Epidermal melanocyte (primary cell): ENCODE results near the gene L3MBTL1.
"Not testable (repeated sequence)": the region's sequence is repeated elsewhere in the genome, so short reads cannot be mapped to it uniquely, and the experiment has no call there.

Experiments used
- DNase-seq: peaks from one replicate; pipeline ENCODE4 v3.0.0; 2011; ENCODE audit warnings: low spot score; ENCODE audit not compliant: insufficient read length

L3MBTL1 gene

DNA sequence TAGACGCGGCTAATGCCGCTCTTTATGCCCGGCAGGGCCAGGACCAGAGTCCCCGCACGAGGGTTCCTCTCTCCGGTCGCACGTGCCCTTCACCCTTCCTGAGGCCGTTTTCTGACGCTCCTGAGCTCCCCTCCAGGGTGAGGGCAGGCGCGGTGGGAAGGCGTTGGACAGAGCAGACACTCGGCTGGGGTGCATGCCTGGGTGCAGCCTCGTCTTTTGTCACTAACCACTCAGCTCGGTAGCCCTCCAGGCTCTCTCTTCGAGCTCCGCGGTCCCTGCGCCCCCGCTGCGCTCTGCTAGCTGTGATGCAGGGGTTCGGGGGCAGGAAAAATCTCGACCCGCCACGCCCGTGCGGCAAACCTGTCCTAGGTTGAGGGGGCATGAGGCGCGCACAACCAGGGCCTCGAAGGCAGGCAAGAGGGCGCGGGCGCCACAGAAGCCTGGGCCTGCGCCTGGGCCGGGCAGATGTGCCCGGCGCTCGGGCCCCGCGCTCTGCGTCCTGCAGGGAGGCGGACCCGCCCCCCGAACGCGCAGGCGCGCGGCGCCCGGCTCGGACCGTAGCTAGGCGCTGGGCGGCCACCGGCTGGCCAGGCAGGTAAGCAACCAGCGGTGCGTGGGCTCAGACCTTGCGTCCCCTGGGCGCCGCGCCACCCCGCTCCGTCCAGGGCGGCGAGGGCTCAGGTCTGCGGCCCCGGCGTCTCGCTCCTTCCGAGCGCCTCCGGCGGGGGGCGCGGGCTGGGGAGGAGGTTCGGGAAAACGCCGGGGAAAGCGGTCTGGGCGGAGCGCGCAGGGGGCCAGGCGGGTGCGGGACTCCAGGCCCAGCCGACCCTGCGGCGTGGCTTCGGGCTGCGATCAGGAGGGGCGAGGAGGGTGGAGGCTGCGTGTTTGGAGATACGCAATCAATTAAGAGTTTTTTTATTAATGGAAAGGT is at the start of gene L3MBTL1:
L3MBTL1 (plus strand) TSS at position 548 of the 931 bp plus-strand sequence. CDS start 5,807 bp downstream, outside the sequence.
- DNase-seq = peak; percentile 69

DNA sequence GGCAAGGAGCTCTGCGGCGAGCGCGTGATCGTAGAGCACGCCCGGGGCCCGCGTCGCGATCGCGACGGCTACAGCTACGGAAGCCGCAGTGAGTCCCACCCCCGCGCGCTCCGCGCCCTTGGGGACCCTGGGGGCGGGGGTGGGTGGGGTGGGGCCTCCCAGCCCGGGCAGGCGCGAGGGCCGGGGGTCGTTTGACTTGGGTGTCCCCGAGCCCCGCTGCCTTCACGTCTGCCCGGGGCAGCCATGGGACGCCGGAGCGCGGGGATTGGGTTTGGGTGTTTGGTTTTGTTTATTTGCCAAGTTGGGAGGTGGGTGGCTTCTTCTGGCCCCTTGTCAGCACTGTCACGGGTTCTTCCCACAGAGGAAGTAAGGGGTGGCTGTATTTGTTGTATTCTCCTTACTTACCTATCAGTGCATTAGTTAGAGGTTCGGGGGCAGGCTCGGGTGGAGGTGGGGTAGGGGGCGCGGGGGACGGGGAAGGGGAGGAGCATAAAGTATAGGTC is 49.0 kb upstream of the L3MBTL1 start:
- no peak for DNase-seq

DNA sequence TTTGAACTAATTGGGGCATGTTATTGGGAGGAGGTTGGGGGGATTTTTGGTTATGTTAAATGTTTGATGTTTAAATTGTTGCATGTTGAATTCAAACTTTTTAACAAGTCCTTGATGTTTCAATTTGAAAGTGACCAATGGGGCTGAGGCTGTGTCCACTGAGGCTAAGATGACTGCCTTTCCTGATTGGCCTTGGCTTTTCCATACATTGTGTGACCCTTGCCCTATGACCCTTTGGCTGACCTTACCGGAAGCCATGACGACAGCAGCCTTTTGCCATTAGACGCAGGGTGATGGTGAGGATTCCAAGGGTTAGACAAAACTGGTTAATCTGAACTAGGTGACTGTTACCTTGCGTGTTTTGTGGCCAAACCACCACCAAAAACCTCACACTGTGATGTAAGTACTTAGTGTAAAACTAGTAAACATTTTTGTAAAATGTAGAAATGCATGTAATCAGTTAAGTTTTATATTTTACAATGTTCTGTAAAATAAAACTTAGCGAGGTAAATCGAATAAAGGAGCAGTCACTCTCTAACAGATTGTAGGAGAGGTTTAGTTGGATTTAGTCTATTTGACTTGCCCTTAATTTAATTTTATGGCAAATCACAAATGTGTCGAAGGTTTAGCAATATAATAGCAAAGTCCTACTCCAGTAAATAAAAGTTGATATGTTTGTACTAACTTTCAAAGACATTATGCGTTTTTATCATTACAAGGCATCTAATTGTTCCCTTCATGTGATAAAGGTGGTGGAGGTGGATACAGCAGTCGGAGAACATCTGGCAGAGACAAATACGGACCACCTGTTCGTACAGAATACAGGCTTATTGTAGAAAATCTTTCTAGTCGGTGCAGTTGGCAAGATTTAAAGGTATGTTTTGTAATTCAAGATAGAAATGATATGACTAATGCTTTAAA is 48.2 kb upstream of the L3MBTL1 start:
- no peak for DNase-seq

DNA sequence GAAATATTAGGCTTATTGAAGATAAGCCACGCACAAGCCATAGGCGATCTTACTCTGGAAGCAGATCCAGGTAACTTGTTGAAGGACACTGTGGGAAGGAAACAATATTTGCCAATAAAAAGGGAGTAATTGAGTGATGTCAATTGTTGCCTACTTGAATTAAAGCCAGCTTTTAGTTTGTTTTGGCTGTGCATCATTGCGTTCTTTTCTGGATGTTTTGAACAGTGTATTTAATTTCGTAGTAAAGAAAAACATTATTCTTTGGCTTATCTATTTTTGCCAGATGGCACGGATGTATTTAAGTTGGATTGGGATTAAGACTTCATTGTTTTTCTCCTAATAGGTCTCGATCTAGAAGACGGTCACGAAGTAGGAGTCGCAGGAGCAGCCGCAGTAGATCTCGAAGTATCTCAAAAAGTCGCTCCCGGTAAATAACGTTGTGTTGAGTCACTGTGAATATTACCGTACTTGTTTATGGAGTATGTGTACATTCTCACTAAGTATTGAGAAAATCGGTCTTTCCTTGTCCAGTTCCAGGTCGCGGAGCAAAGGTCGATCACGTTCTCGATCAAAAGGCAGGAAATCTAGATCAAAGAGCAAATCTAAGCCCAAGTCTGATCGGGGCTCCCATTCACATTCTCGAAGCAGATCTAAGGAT is 47.2 kb upstream of the L3MBTL1 start:
- DNase-seq = no peak

DNA sequence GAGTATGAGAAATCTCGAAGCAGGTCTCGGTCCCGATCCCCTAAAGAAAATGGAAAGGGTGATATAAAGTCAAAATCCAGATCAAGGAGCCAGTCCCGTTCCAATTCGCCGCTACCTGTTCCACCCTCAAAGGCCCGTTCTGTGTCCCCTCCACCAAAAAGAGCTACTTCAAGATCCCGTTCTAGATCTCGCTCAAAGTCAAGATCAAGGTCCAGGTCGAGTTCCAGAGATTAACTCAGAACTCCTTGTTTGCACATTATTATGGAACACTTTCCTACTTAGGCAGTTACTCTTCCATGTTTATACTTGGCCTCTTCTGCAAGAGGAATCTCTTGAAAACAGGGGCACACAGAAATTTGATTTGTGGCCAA is 46.7 kb upstream of the L3MBTL1 start:
- DNase-seq = no peak

DNA sequence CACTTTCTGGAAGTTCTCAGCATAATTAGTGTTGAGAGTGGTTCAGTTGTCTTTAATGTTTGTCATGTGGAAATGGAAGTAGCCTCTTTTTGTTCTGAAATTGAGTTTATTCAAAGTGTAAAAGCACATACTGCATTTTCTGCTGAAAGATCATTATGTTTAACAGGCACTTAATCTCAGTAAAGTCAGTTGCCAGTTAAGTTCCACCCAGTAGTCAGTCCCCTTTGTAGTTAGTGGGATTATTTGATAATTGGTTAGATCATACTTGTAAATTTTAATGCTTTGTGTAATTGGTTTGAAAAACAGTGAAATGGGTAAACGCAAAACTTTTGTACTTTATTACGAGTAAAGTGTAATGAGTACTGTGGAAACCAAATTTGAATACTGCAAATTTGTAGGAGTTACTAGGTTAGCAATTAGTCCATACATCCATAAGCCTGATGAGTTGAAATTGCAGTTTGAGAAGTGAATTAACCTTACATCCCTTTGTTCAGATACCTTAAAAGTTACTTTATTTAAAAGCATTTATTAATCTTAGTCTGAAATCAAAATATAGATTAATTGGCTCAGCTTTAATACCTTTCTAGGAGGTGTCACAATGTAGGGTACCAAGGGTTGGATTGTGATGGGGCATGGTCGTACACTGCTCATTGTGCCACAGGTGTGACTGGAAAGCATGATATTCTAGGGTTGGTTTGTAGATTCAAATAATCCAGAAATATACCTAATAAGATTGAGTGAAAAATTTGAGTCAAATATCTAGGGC is 45.4 kb upstream of the L3MBTL1 start:
- DNase-seq = no peak

DNA sequence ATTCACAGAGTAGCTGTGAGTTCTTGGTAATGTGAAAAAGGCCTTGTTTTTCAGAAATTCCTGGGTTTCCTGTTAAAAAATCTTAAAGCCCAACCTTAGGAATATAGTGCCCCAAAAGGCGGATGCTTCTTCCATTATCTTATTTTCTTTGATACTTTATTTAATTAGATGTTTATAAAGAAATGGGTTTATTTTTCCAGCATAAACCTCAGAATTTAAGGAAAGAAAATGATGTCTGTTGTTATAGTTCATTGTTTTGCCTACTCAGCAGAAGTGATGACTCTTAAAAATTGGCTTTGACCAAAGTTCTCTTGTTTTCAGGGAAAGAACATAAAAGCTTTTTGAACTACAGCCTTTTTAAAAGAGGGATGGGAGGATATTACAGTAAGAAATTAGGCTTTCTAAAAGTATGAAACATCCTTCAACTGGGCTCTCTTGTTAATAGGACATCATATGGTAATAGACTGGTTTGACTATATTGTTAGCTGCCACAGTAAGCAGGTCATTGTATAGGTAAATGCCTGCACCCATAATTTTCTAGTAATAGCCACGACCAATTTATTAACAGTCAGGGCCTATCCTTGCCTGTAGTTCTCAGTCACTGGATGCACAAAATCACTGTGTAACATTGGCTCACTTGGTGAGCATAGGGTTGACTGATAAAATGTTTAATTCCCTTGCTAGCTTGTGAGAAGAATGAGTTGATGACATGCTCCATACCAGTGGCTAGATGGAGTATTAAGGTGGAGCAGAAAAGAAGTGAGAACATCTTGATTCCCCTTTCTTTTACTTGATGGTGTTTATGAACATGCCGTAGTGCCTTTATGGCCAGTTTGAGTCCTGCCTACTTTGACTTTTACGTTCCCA is 44.6 kb upstream of the L3MBTL1 start:
- no peak for DNase-seq

DNA sequence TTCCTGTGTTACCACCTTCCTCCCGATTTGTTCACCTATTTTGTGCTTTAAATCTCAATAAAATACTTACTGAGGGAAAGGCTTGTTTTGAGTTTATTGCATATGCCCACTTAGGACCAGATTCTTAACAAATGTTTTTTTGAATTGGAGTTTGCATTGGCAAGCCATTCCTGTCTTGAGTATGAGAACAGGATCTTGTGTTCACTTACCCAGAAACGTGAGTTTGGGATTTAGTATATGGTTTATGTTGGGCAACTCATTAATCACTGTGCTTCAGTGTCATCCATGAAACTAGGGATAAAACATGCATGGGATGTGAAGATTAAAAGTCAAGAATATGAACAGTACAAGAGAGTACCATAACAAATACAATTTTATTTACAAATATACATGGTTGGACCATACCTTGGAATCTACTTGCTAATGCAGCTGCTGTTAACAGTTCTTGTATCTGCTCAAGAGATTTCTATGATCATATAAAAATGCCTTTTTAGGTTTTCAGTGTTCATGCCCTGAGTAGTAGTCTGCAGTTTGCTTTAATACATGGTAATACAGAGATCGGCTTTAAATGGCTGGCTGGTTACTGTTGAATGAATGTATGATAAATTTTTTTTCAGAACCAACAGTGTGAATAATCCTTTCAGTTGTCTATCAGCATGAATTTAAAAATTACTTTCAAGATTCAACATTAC is 43.8 kb upstream of the L3MBTL1 start:
- no peak for DNase-seq

DNA sequence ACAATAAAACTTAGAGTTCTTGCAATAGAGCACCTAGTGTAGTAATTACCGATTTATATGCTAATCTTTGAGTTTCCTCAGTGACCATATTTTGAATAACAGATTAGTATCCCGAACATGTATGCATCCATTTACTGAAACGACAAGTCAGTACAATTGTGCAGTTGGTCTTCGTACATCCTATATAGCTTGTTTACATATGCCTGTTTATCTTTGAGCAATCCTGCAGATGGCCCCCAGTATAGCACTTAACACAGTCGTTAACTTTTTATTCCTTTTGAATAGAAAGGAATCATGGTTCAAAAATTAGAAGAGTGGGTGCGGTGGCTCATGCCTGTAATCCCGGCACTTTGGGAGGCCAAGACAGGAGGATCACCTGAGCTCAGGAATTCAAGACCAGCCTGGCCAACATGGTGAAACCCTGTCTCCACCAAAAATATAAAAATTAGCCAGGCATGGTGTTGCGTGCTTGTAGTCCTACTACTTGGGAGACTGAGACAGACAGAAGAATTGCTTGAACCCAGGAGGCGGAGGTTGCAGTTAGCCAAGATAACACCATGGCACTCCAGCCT is 43.2 kb upstream of the L3MBTL1 start:
- DNase-seq = no peak

DNA sequence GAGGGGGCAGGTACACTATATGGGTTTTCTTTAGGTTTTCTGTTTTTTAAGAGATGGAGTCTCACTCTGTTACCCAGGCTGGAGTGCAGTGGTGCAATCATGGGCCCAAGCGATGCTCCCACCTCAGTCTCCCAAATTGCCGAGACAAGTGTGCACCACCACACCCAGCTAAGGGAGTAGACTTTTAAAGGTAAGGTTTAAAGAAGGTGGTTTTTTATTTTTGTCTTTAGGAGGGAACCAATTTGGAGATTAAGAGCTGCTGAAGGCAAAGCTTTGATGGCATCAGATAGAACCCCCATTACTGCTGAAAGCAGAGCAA is 41.9 kb upstream of the L3MBTL1 start:
- DNase-seq = no peak

DNA sequence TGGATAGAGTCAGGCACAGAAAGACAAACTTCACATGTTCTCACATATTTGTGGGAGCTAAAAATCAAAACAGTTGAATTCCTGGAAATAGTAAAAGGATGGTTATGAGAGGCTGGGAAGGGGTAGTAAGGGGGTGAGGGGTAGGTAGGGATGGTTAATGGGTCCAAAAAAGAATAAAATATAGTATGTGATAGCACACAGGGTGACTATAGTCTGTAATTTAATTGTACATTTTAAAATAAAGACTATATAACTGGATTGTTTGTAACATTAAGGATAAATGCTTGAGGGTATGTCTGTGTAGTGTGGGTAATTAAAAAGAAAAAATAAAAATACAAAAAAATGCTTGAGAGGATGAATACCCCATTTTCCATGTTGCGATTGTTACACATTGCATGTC is 39.9 kb upstream of the L3MBTL1 start:
- DNase-seq = no peak

DNA sequence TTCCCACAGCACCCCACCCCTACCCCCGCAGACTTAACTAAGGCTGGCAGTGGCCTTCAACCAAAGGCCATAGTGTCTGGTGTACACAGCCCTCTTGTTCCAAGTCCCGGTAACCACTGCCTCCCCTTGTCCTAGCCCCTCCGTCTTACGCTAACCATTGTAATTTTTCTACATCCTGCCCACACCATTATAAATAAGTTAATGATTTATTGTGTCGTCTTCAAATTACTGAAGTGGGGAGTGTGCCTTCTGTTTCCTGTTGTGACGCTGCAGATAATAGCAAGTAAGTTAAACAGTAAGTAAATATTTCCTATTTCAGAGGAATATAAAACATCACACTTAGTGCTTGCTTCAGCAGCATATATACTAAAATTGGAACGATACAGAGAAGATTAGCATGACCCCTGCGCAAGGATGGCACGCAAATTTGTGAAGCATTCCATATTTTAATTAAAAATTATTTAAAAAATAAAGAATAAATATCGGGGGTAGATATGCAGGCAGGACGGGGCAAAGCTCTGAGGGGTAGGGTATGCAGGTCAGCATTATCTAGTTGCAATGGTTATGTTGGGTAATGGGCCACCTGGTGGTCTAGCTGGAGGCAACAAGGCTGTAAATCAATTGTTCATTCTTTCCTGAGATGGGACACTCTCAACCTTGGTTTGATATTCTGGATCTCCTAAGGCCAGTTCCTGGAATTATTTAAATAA is 34.7 kb upstream of the L3MBTL1 start:
- no peak for DNase-seq

DNA sequence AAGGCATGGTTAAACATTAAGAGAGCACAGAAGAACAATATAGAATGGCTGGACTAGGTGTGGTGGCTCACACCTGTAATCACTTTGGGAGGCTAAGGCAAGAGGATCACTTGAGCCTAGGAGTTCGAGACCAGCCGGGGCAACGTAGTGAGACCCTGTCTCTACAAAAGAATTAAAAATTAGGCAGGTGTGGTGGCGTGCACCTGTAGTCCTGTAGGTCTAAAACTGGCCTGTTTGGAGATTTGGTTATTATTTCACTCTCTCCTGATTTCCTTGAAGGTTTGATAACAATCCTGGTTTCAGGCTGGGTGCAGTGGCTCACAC is 34.2 kb upstream of the L3MBTL1 start:
- DNase-seq = no peak

DNA sequence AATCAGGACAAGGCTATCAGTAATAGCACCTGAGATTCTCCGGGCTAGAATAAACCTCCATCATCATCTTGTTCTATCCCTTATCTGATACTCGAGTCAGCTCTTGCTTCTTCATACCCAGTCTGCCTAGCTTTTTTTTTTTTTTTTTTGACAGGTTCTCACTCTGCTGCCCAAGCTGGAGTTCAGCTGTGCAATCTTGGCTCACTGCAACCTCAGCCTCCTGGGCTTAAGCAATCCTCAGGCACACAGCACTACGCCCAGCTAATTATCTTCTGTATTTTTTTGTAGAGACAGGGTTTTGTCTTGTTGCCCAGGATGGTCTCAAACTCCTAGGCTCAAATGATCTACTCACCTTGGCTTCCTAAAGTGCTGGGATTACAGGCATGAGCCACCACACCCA is 30.3 kb upstream of the L3MBTL1 start:
- DNase-seq = no peak

DNA sequence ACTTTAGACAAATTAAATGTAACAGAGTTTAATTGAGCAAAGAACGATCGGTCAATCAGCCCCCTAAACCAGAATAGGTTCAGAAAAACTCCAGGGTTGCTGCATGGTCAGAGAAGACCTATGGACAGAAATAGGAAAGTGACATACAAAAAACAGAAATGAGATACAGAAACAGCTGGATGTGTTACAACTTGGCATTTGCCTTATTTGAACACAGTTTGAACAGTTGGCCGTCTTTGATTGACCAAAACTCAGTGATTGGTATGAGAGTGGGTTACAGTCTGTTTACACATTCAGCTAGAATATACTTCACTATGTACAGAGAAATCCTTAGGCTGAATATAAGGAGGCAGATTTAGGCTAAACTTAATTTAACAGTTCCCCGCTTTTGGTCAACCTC is 29.9 kb upstream of the L3MBTL1 start:
- no peak for DNase-seq

DNA sequence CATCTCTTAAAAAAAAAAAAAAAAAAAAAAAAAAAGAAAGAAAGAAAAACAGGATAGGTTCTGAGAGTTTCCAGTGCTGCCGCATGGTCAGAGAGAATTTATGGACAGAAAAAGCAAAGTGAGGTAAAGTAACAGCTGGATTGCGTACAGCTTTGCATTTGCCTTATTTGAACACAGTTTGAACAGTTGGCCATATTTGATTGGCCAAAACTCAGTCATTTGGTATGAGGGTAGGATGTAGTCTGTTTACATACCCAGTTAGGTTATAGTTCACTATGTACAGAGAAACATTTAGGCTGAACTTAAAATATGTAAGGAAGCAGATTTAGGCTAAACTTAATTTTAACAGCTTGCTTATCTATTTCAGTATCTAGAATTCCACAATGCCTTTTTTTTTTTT is 17.5 kb upstream of the L3MBTL1 start:
- DNase-seq = no peak

DNA sequence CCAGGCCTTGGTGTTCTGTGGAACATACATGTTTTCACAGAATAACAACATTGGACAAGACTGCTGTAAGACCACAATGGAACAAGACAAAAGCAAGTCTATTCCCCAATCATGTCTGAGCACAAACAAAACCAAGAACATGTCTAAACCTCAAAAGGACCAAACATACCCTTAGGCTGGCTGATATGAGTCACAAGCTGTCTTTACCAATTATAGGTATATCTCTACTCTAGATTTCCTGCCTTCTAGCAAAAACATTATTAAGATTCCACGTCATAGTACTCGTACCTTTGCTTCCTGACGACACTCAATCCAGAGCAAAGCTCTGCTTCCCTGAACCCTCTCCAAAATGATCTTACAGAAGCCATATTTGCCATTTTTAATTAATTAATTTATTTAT is 15.4 kb upstream of the L3MBTL1 start:
- DNase-seq = no peak

DNA sequence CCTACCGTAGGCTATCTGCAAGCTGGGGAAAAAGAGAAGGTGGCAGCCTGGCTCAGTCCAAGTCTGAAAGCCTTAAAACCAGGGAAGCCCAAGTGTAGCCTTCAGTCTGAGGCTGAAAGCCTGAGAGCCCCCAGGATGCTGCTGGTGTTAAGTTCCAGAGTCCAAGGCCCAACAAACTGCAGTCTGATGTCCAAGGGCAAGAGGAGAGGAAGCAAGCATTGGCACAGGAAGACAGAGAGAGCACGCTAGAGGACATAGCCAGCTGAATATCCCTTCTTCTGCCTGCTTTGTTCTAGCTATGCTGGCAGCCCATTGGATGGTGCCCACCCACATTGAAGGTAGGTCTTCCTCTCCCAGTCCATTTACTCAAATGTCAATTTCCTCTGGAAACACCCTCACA is 12.1 kb upstream of the L3MBTL1 start:
- DNase-seq = no peak

DNA sequence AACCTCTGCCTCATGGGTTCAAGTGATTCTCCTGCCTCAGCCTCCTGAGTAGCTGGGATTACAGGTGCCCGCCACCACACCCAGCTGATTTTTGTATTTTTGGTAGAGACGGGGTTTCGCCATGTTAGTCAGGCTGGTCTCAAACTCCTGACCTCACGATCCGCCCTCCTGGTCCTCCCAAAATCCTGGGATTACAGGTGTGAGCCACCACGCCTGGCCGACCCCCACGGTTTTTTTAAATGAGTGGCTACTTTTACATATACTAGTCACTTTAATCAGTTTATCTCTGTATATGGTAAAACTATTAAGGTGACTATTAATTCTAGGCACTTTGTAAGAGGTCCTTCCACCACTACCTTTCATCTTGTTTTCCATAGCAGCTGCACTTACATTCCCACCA is 5.5 kb upstream of the L3MBTL1 start:
- DNase-seq = not testable (repeated sequence)
